NCI-H446 (cell line): ENCODE measurements around the gene CELA2A.
A peak's percentile ranks its signal among the peaks of the same experiment; 100 is the strongest.
"Not testable (repeated sequence)": the region's sequence is repeated elsewhere in the genome, so short reads cannot be mapped to it uniquely, and the experiment has no call there.

Experiments used
- DNase-seq, 2 experiments: peaks; one replicate each; lab custom pipeline; 2025; lab: John Stamatoyannopoulos, UW

The CELA2A gene

DNA sequence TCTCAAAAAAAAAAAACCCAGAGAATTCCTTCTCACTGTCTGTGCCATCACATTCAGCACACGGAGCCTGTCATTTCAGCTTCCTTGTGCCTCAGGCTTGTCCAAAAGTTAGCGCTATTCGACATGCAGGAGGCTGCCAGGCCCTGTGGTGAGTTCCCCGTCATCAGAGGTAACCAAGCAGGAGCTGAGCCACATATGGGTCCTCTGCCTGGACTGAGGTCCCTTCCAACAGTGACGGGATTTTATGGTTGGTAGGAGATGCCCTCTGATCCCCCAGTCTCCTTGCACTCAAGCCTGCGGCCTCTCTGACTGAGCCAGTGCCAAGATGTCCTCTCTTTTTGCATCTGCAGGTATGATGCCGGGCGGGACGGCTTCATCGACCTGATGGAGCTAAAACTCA is 31.0 kb upstream of the CELA2A start:
- DNase-seq = no peak

DNA sequence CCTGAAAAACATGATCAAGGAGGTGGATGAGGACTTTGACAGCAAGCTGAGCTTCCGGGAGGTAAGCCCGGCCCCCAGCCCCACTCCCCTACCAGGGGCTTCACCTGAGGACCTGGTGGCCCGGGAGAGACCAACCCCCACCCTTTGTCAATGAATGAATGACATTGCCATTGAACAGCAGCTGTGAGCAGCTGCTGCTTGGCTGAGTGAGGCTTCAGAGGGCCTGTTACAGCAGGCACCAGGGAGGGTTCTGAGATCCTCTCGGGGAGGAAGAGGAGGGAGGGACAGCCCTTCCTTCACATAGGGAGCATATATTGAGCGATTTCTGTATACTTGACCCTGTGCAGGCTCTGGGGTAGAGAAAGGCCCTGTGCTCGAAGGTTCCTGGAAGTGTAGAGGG is 30.6 kb upstream of the CELA2A start:
- DNase-seq = no peak

DNA sequence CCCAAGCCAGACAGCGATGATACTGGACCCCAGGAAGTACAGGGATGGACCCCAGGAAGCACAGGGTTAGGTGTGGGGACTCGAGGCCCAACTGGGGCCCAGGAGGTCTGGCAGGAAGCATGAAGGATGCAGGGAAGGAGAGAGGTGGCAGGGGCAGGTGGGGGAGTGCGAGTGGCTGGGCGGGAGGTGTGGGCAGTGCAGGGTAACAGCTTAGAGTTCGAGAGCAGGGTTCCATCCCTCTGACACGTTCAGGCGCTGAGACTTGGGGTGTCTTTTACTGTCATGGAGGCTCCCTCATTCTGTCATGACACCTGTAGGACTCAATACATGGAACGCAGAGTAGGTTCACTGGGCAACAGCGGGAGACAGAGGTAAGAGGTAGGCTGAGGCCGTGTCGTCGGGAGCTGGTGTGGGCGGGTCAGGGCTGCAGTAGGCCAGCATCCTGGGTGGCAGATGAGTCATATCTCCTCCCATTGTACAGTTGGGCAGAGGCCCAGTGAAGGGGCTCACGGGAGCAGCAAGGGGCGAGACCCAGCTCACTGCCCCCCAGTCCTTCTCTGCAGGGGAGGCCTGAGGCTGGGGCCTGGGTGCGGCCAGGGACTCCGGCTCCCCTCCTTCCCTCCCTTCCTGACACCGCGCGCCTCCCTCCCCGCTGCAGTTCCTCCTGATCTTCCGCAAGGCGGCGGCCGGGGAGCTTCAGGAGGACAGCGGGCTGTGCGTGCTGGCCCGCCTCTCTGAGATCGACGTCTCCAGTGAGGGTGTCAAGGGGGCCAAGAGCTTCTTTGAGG is 29.8 kb upstream of the CELA2A start:
- DNase-seq = no peak

DNA sequence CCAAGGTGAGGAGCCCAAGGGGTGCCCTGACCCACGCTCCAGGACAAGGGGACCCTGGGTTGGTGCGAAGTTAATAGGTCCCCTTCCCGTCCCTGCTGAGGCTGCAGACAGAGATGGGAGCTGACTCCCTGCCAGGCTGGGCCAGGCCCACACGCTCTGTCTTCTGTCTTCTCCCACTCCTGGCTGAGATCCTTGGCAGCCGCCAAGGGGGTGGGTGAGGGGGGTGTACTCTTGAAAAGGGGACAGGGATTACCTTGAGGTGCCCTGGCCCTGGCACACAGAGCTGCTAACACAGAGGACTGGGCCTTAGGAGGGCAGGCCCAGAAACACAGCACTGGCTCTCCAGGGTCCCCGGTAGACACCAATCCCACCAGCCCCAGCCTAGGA is 29.3 kb upstream of the CELA2A start:
- DNase-seq = no peak

DNA sequence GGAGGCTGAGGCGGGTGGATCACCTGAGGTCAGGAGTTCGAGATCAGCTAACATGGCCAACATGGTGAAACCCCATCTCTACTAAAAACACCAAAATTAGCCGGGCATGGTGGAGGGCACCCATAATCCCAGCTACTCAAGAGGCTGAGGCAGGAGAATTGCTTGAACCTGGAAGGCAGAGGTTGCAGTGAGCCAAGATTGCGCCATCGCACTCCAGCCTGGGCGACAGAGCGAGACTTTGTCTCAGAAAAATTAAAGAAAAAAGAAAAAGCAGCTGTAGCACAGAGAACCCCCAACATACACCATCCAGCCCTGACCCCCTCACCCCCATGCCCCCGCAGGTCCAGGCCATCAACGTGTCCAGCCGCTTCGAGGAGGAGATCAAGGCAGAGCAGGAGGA is 28.3 kb upstream of the CELA2A start:
- DNase-seq = not testable (repeated sequence)

DNA sequence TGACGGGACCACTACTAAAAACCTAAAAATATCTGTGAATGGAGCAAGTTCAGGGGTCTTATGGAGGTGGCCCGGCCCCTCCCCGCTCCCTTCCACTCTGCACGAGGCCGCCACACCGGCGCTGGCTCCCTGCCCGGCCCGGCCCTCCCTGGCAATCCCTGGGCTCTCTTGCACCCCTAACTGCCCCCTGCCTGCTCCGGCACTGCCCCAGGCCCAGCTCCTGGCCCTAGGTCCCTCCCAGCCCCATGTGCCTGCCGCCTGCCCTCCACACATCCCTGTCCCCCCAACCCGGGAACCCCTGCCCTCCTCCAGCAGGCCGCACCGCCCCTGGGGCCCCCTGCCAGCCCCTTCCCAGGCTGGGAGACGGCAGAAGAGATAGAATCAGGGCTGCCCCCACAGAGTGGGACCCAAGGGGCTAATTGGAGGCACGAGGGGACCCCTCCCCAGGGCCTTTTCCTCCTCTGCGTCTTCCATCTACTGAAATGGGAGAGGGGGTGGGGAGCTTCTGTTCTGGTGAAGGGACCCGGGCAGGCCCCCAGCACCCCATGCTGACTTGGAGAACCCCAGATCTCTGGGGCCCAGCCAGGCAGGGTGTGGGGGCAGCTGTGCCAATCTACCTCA is 27.6 kb upstream of the CELA2A start:
- DNase-seq = no peak

DNA sequence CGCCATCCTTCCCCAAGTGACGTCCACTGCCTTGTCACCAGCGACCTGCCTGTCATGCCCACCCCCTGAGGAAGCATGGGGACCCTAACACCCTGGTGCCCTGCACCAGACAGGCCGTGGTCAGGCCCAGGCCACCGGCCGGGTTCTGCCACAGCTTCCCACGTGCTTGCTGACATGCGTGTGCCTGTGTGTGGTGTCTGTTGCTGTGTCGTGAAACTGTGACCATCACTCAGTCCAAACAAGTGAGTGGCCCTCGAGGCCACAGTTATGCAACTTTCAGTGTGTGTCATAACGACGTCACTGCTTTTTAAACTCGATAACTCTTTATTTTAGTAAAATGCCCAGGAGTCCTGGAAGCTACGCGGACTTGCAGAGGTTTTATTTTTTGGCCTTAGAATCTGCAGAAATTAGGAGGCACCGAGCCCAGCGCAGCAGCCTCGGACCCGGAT is 26.8 kb upstream of the CELA2A start:
- DNase-seq = no peak

DNA sequence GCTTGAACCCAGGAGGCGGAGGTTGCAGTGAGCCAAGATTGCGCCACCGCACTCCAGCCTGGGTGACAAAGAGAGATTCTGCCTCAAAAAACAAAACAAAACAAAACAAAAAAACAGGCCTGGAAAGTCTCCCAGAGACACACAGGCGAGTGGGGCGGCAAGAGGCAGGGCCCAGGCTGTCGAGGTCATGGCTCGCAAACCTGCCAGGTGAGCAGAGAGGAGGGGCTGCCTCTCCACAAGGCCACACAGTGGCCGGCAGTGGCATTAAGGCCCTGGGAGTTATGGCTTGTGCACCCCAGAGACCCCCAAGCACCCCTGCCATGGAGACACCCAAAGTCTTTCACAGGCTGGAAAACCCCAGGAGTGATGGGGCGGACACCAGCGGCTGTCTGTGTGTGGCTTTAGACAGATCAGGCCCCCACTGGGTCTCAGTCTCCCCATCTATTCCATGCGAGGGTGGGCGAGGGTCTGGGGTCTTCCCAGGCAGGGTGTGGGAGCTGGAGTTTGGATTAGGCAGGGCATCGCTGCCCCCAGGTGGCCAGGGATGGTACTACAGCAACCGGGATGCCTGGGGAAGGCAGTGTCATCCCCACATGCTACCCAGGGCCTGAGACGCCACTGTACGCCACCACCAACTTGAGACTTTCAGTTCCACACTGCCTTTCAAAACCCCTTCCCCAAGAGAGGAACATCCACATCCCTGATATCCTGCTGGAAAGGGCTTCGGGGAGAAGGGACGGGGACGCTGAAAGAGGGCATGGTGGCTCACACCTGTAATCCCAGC is 25.6 kb upstream of the CELA2A start:
- peak; percentile 55 for DNase-seq

DNA sequence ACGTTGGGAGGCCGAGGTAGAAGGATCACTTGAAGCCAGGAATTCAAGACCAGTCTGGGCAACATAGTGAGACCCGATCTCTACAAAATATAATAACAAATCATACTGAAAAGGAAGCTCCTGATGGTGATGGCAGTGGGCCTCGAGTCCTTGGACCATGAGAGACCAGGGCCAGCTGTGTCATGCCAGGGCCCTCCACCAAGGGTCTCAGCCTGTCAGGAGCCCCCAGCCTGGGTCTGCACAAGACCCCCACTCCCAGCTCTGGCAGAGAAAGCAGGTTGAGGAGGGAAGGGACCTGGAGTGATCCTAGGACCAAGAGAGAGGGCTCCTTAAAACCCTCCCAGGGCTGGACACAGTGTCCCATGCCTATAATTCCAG is 25.0 kb upstream of the CELA2A start:
- DNase-seq = no peak

DNA sequence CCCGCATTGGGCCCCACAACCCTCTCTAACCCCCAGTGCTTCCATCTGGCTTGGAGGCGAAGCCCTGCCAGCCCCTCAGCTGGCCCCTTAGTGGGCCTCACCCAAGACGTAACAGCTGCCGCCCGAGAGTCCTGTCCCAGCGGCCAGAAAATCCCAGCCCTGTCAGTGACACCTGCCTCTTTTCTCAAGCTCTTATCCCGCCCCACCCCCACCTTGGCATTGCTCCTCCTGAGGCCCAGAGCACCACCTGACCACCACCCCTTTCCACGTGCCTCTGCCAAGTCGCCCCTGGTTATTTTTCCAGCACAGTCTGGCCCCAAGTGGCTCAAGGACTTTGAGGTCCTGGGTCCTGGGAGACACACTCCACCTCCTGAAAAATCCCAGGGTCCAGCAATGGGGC is 24.2 kb upstream of the CELA2A start:
- peak in 1 of 2 experiments; percentile 35 for DNase-seq

DNA sequence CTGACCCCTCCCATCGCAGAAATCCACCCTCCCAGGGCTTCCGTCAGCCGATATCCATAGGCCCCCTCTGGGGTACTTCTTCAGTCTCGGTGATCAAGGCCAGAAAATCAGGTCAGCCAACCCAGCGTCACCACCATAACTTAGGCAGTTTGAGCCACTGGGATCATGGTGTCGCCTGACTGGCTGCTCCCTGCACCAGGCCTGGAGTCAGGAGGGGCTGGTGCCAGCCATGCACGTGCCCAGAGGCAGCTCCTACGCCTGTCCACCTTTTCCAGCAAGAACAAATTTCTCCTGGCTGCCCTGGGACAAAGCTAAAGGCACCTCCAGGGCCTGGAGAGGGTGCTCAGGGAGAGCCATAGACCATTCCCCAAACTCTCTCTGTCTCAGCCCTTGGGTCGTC is 23.1 kb upstream of the CELA2A start:
- DNase-seq = no peak

DNA sequence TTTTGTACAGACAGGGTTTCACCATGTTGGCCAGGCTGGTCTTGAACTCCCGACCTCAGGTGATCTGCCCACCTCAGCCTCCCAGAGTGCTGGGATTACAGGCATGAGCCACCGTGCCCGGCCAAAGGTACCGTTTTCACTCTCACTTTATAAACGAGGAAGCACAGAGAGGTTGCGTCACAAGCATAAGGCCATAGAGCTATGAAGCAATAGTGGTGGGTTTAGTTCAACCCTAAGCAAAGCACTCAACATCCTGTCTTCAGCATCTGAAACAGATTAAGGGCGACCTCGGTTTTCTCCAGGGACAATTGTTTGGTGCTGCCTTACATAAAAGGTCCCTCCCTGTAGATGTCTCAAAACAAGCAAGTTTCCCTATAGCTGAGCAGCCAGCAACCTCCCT is 21.8 kb upstream of the CELA2A start:
- not testable (repeated sequence) for DNase-seq

DNA sequence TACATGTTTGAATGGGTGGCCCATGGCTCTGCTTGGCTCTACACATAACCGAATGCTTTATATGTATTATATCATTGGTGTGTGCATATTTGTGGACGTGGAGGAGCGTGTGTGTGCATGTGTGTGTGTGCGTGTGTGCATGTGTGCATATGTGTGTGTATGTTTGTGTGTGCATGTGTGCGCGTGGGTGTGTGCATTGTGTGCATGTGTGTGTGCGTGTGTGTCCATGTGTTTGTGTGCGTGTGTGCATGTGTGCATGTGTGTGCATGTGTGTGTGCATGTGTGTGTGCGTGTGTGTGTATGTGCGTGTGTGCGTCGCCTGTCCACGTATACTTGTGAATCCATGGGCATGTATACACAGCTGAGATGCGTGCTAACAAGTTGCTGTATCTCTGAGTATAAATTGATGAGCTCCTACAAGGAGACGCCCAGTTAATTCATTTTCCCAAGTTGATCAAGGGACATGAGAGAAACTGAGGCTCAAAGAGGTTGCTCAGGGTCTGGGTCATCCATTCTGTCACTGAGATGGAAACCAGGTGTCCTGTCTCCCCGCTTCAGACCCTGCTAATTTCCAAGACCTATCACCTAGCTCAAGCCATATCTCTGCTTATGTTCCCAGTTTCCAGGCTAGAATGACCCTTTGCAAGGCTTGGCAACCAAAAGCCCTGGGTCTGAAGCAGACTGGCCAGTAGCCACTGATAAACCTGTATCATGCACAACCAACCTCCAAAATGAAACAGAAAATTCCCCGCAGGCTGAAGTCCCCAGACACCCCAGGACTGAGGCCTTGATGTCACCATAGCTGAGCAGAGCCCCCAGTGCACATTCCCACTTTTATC is 21.1 kb upstream of the CELA2A start:
- no peak for DNase-seq

DNA sequence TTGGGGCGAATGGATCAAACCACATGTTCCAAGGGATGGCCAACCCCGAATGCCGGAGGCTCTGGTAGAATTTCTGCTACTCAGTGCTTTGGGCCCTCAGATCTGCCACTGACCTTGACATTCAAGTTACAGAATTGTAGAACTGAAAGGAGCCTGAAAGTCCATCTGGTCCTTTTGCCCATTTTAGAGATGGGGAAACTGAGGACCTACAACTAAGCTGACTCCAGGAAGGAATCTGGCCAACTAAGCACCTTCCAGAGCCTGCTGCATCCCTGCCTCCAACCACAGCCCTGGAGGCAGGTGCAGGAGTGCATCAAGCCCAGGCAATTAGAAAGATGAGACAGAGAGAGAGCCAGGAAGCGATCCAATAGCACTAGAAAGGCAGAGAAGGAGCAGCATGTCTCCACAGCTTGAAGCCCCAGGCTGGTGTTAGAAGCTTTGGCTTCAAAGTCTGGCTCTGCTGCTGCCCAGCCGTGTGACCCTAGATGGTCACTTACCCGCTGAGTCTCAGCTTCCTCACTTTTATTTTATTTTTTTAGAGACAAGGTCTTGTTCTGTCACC is 19.6 kb upstream of the CELA2A start:
- DNase-seq = no peak

DNA sequence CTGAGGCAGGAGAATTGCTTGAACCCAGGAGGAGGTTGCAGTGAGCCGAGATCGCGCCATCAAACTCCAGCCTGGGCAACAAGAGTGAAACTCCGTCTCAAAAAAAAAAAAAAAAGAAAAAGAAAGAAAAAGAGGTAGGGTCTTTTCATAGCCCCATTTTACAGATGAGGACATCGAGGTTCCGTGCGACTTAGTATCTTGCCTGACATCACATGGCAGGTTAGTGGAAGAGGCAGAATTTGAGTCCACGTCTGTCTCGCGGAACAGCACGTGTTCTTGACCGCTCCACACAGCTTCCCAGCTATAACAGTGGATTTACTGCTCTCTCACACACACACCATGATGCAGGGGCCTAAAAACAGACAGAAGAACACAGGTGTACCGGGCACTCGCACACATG is 17.2 kb upstream of the CELA2A start:
- DNase-seq = no peak

DNA sequence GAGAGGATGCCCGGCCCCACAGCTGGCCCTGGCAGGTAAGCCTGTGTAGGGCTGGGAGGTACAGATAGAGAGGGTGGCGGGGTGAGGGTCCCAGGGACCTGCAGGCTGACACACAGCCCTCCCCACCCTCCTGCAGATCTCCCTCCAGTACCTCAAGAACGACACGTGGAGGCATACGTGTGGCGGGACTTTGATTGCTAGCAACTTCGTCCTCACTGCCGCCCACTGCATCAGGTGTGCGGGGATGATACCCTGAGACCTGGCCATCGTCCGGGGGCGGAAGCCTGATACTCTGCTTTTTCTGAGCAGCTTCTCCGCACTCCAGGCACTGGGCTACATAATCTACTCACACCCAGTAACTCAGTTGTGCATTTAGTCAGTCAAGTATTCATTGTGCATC is 16.2 kb upstream of the CELA2A start:
- no peak for DNase-seq

DNA sequence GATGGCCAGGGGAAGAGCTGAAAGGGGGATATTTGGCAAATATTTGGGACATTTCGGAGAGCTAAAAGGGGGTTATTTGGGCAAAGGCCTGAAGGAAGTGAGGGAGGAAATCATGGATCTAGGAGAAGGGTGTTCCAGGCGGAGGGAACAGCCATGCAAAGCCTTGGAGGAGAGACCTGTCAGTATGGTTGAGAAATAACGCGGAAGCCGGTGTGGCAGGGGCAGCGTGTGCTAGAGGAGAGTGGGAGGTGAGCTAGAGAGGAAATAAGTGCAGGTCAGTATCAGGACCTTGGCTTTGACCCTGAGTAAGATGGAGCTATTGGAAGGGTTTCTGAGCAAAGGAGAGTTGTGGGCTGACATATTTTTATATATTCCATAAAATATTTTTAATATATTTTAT is 15.3 kb upstream of the CELA2A start:
- DNase-seq = no peak

DNA sequence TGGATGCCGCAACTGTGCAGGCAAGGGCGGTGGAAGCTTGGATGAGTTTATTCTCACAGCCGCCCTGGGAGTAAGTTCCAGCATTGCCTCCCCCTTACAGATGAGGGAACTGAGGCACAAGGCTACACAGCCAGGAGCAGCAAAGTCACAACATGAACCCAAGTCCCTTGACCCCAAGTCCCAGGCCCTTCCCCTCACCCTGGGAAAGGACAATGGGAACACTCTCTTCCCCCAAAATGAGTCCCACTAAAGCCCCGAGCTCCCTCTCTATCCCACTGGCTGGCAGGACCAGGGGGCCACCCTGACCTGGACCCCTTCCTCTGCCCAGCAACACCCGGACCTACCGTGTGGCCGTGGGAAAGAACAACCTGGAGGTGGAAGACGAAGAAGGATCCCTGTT is 14.4 kb upstream of the CELA2A start:
- DNase-seq = no peak

DNA sequence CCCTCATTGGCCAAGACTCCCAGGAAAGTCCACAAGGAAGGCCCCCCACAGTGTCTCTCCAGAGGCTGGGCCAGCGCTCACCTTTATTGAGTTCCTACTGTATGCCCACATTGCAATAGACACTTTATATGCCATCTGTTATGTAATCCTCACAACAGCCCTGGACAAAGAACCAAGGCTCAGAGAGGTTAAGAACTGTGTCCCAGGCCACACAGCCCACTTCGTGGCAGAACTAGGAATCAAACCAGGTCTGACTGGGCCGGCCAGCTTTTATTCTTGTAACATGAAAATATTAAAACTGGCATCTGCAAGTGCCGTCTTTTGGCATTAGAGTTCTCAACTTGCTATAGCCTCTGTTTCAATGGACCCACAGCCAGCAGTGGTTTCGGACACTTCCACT is 13.8 kb upstream of the CELA2A start:
- no peak for DNase-seq

DNA sequence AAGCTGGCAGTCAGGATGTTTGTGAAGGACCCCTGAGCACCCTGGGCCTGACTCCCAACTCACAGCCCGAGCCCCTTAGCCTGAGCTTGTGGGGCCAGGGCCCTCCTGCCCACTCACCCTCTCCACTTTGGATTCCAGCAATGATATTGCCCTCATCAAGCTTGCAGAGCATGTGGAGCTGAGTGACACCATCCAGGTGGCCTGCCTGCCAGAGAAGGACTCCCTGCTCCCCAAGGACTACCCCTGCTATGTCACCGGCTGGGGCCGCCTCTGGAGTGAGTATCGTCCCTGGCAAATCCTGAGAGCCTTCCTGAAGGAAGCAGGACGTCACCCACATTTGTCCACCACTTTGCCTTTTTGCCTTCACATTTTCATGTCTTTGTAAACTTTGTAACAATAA is 13.3 kb upstream of the CELA2A start:
- no peak for DNase-seq

DNA sequence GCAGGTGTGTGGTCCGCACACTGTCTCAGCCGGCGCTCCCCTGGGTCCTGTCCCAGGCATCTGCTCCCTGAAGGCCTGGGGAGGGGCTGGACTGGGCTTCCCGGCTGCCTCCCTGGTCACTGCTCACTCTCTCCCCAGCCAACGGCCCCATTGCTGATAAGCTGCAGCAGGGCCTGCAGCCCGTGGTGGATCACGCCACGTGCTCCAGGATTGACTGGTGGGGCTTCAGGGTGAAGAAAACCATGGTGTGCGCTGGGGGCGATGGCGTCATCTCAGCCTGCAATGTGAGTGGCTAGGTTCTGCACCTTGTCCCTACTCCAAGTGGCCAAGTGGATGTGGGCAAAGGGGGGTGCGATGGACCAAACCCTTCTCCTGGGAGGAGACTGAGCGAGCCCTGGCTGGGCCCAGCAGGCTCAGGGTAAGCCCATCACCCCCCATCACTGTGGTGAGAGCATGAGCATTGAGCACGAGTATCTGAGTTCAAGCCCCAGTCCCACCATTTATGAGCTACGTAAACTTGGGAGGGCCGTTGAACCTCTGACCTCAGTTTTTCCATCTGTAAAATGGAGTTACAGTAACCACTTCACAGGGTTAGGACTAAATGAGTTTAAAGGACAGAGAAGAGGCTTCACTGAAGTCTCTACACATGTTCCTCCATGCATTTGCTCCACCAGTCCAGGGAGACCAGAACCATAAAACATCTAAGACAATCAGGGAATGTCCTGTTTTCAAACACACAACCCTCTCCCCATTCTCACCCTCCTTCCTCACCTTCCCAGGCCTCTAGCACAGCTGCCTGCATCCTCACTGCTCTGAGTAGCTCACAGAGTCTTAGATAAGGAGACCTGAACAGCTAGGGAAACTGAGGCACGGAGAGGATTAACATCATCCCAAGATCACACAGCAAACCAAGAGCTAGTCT is 11.8 kb upstream of the CELA2A start:
- DNase-seq = no peak
